Measurements from ENCODE around the gene GDPD4. TPM values are rescaled to one million over a fixed set of nuclear protein-coding genes. Genes with fewer than 3 reads are reported as not detected.
A peak's percentile ranks its signal among the peaks of the same experiment; 100 is the strongest.

Gene GDPD4
- total RNA-seq, 4 donors from 2014 or later, result not detected

DNA sequence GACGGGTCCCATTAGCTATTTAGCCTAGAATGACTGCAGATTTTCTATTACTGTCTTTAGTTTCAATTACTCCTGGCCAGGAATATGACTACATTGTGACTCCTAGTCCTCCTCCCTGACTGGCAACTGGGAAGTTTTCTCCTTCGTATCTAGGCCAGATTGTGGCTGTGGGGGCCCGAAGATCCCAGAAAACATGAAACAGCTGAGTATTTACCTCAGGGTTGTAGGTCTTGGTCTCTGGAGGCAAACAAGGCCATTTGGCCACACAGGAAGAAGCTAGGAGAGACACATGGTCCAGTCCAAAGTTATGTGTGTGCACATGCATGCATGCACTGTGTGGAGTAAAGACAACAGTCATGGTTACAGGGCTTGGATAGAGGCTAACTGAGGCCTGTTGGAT, 10.2 kb upstream of the GDPD4 start:
- intact Hi-C loops (cut with DNase I), result no loop called here
- Histone ChIP-seq H3K27me3 (no peaks in the 10 kb centered on the region), H3K4me3 (no peak overlapping the region), H3K27ac (replicated peaks in 1 of 4) (no peak overlapping the region), H3K36me3 (no peaks in the 10 kb centered on the region), H3K4me1 (no peaks in the 10 kb centered on the region), H3K9me3 (no peaks in the 10 kb centered on the region)
- no peak for DNase-seq (ENCODE audit: extremely low spot score)
- WGBS, result 93% methylated on average over 3 of the region's 3 CpGs
- TF ChIP-seq POLR2AphosphoS5 (IDR thresholded peaks at IDR 0.05) (no peak), EP300 (IDR thresholded peaks at IDR 0.05) (no peak), POLR2A (IDR thresholded peaks at IDR 0.05; ENCODE audit: low read depth) (no peak)
- TF ChIP-seq, protein P1, sequence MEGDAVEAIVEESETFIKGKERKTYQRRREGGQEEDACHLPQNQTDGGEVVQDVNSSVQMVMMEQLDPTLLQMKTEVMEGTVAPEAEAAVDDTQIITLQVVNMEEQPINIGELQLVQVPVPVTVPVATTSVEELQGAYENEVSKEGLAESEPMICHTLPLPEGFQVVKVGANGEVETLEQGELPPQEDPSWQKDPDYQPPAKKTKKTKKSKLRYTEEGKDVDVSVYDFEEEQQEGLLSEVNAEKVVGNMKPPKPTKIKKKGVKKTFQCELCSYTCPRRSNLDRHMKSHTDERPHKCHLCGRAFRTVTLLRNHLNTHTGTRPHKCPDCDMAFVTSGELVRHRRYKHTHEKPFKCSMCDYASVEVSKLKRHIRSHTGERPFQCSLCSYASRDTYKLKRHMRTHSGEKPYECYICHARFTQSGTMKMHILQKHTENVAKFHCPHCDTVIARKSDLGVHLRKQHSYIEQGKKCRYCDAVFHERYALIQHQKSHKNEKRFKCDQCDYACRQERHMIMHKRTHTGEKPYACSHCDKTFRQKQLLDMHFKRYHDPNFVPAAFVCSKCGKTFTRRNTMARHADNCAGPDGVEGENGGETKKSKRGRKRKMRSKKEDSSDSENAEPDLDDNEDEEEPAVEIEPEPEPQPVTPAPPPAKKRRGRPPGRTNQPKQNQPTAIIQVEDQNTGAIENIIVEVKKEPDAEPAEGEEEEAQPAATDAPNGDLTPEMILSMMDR (IDR thresholded peaks at IDR 0.05), result no peak

DNA sequence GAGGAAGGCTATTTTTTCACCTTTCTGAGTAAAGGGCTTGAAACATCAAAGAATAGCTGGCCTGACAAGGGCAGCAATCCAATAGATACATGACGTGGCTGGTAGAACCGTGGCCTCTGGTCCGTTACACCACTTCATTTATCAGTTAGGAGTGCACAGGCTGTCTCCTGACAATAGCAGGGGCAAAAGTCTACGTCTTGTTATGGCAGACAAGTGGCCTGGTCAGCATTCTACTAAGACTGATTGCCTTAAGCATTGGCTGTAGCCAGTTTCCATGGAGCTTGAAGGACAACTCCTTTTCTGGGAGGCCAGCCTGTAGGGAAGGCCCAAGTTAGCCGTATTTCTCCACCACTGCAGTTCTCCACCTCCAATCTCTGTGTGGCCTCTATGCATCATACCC, 9.2 kb upstream of the GDPD4 start:
- H3K9me3 ChIP-seq, result no peaks in the 10 kb centered on the region
- no peak overlapping the region for H3K27ac ChIP-seq (replicated peaks in 1 of 4)
- H3K36me3 ChIP-seq, result no peaks in the 10 kb centered on the region
- no peak for TF ChIP-seq EP300 (IDR thresholded peaks at IDR 0.05)
- TF ChIP-seq, protein P1 (IDR thresholded peaks at IDR 0.05), result no peak
- TF ChIP-seq POLR2A (IDR thresholded peaks at IDR 0.05; ENCODE audit: low read depth), result no peak
- no peak for TF ChIP-seq POLR2AphosphoS5 (IDR thresholded peaks at IDR 0.05)
- WGBS, result 67% methylated on average over 4 of the region's 5 CpGs
- no peaks in the 10 kb centered on the region for H3K27me3 ChIP-seq
- peak; percentile 62 for DNase-seq (ENCODE audit: extremely low spot score)
- H3K4me1 ChIP-seq, result no peaks in the 10 kb centered on the region
- no peak overlapping the region for H3K4me3 ChIP-seq
- intact Hi-C loops (cut with DNase I), result no loop called here

DNA sequence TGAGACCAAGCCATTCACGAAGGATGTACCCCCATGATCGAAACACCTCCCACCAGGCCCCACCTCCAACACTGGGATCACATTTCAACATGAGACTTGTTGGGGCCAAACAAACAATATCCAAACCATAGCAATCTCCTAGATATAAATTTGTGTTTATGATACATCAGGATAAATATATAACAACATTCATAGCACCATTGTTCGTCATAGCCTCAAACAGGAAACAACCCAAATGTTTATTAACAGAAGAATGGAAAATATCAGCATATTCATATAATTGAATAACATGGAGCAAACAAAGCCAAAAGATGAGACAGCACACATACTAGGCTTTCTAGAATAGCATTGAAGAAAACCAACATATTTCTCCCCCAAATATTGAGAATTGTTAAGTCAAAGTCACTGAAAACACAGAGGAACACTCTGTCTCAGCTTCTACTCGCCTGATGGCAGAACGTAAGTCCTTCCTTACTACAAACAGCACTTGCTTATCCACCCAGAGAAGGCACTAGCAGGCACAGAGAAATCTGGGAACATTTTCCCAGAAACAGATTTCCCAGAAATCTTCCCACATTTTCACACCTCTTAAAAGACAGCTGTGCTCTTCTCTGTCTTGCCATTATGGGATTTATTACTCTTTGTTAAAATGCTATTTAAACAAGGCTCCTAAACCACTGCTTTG, 8.1 kb upstream of the GDPD4 start:
- peak; percentile 31 for DNase-seq (ENCODE audit: extremely low spot score)
- WGBS, result 80% methylated on average over 5 of the region's 5 CpGs
- H3K4me1 ChIP-seq, result no peaks in the 10 kb centered on the region
- no peak overlapping the region for H3K4me3 ChIP-seq
- no peak overlapping the region for H3K27ac ChIP-seq (replicated peaks in 1 of 4)
- intact Hi-C loops (cut with DNase I), result no loop called here
- H3K27me3 ChIP-seq, result no peaks in the 10 kb centered on the region
- no peaks in the 10 kb centered on the region for H3K36me3 ChIP-seq
- TF ChIP-seq, protein P1 (IDR thresholded peaks at IDR 0.05), result no peak
- TF ChIP-seq POLR2AphosphoS5 (IDR thresholded peaks at IDR 0.05) (no peak), EP300 (IDR thresholded peaks at IDR 0.05) (no peak), POLR2A (IDR thresholded peaks at IDR 0.05; ENCODE audit: low read depth) (no peak)
- no peaks in the 10 kb centered on the region for H3K9me3 ChIP-seq

DNA sequence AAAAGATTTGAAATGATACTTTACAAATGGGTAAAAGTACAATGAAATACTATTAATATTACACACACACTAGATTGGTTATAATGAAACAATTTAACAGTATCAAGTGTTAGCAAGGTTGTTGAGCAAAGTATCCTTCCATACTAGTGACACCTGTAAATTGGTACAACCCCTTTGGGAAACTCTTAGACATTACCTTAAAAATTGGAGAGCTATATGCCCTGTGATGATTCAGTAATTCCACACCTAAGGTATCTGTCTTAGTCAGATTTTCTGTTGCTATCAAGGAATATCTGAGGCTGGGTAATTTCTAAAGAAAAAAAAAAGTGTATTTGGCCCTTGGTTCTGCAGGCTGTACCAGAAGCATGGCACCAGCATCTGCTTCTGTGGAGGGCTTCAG, 7.4 kb upstream of the GDPD4 start:
- no peak for DNase-seq (ENCODE audit: extremely low spot score)
- Histone ChIP-seq H3K27me3 (no peaks in the 10 kb centered on the region), H3K4me3 (no peak overlapping the region), H3K27ac (replicated peaks in 1 of 4) (no peak overlapping the region), H3K36me3 (no peaks in the 10 kb centered on the region), H3K4me1 (no peaks in the 10 kb centered on the region), H3K9me3 (no peaks in the 10 kb centered on the region)
- intact Hi-C loops (cut with DNase I), result no loop called here
- TF ChIP-seq EP300 (IDR thresholded peaks at IDR 0.05) (no peak), POLR2A (IDR thresholded peaks at IDR 0.05; ENCODE audit: low read depth) (no peak), POLR2AphosphoS5 (IDR thresholded peaks at IDR 0.05) (no peak)
- TF ChIP-seq, protein P1 (IDR thresholded peaks at IDR 0.05), result no peak

DNA sequence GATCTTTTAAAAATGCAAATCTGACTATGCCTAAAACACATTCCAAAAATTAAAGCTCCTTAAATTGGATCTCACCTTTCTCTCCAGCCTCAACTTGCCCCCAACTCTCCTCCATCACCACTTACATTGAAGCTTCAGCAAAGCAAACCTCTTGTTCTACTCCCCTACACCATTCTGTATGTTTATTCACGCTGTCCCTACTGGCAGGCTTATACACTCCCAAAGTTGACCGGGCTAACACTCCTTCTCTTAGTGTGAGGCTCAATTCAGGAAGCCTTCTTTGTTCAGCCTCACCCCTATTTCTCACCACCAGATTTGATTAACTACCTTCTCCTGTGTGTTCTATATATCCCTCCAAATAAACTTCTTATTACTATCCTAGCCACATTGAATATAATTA, 1.8 kb upstream of the GDPD4 start:
- H3K9me3 ChIP-seq, result no peaks in the 10 kb centered on the region
- no peak overlapping the region for H3K27ac ChIP-seq (replicated peaks in 1 of 4)
- no peaks in the 10 kb centered on the region for H3K4me1 ChIP-seq
- 84% methylated on average over 2 of the region's 2 CpGs for WGBS
- H3K27me3 ChIP-seq, result no peaks in the 10 kb centered on the region
- TF ChIP-seq EP300 (IDR thresholded peaks at IDR 0.05) (no peak), POLR2AphosphoS5 (IDR thresholded peaks at IDR 0.05) (no peak), POLR2A (IDR thresholded peaks at IDR 0.05; ENCODE audit: low read depth) (no peak)
- TF ChIP-seq, protein P1 (IDR thresholded peaks at IDR 0.05), result no peak
- H3K4me3 ChIP-seq, result no peak overlapping the region
- H3K36me3 ChIP-seq, result no peaks in the 10 kb centered on the region
- peak; percentile 29 for DNase-seq (ENCODE audit: extremely low spot score)
- intact Hi-C loops (cut with DNase I), result no loop called here

All from esophagus muscularis mucosa (tissue), 4 donors.